HG03521 (cell line): ENCODE results near the gene DGKH.
A peak's percentile ranks its signal among the peaks of the same experiment; 100 is the strongest.
"Not testable (repeated sequence)": the region's sequence is repeated elsewhere in the genome, so short reads cannot be mapped to it uniquely, and the experiment has no call there.

Experiments
- ATAC-seq: cut with Tn5 transposase; IDR thresholded peaks from one replicate; pipeline ENCODE4 v1.9.1; 2021; ENCODE audit warnings: mild to moderate bottlenecking, moderate library complexity; ENCODE audit not compliant: unreplicated experiment

DGKH gene

GRCh38 chr13:42041011-42041683, 7.3 kb upstream of the DGKH start:
- ATAC-seq: peak; percentile 18

GRCh38 chr13:42041684-42042035, 6.8 kb upstream of the DGKH start:
- no peak for ATAC-seq

GRCh38 chr13:42043676-42044075, 4.8 kb upstream of the DGKH start:
- ATAC-seq: no peak

DNA sequence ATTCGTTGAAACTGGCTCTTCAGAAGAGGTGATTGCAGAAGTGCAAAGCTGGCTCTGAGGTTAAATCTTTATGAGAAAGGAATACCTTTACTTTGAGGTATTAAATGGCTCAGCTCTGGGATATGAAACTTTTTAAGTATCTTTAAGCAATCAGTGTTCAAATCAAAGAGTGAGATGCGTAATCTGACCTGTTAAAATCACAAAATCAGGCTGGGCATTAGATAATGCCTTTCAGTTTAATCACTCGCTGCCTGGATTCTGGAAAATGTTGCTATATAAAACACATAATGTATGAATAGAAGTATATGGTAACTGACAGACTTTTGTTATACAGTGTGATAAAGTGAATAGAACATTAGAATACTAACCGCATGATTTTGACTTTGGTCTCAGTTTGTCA, 2.0 kb upstream of the DGKH start:
- ATAC-seq: no peak

DNA sequence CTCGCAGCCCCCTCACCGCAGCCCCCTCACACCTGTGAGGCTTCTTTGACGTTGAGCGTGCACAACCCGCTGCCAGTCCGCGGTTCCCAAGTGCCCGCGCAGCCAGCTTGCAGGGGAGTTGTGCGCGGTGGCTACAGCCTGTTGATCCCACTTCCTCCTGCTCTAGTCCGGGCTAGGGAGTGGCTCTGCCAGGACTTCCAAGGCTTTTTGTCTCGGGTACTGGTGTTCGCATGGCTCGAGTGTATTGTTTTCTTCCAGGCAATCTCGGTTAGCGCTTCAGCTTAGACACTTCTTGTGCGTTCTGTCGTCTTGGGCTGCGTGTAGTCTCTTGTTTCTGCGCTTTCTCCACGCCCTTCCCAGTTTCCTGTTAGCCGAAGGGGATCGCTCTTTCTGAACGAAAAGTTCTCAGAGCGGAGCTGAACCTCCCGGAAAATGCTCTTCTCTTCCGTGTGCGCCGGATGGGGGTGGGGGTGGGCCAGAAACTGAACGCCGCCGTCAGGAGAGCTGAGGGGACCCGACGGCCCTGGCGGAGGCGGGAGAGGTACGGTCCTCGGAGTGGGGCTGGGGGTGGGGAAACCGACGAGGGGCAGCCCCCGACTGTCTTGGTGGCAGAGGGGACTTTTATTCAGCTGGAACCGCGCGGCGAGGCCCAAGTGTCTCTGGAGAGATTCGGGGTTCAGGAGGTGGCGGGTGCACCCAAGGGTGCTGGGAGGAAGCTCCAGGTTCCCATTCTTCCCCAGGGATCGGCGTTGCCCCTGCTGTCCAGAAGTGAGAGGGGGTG, 697 bp upstream of the DGKH start:
- peak; percentile 19 for ATAC-seq

DNA sequence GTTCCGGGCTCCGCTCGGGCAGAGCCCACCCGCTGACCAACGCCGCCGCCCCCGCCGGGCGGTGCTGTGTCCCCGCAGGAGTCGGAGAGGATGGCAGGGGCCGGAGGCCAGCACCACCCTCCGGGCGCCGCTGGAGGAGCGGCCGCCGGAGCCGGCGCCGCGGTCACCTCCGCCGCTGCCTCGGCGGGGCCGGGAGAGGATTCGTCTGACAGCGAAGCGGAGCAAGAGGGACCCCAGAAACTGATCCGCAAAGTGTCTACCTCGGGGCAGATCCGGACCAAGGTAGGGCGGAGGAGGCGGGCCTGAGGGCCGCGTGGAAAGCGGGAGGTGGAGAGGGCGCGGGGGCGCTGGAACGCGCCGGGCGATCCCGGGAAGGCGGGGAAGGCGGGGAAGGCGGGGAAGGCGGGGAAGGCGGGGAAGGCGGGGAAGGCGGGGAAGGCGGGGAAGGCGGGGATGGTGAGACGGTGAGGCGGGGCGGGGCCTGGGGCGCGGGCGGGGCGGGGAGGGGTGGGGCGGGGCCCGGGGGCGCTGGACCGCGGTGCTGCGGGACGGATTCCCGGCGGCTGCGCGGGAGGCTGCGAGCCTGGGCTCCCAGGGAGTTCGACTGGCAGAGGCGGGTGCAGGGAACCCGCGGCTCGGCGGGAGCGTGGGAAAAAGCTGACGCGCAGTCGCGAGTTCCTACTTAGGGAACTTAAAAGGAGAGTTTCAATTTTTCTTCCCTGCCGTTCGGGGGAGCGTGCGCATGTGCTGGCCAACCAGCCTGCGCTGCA, 421 bp downstream of the DGKH start:
- peak; percentile 45 for ATAC-seq

- no peak for ATAC-seq
Measured at GRCh38 chr13:42049454-42049813, 986 bp downstream of the DGKH start.

DNA sequence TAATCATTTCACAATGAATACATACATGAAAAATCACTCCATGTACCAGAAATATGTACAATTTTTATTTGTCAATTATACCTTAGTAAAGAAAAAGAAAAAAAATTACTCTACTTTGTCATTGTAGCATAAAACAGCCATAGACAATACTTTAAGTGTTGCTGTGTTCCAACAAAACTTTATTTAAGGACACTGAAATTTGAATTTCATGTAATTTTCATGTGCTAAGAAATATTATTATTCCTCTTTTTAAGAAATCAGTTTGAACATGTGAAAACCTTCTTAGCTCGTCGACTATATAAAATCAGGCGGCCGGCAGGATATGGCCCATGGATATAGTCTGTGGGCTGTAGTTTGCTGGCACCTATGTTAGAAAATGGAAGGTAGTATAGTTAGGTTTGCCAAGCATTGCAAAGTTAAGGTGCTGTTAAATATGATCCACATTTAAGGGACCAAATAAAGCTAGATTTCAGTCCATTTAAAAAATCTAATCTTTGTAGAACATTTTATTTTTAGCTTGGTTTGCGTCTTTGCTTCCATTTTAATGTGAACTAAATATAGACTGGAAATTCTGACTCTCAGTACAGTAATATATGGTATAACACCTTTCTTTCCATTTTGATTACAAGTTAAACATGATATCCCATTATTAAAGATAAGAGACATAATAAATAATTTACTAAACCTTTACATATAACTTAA, 6.5 kb downstream of the DGKH start:
- ATAC-seq: no peak

- no peak for ATAC-seq
Measured at GRCh38 chr13:42055500-42056085, 7.1 kb downstream of the DGKH start.

- no peak for ATAC-seq
Measured at GRCh38 chr13:42056146-42056545, 7.7 kb downstream of the DGKH start.

DNA sequence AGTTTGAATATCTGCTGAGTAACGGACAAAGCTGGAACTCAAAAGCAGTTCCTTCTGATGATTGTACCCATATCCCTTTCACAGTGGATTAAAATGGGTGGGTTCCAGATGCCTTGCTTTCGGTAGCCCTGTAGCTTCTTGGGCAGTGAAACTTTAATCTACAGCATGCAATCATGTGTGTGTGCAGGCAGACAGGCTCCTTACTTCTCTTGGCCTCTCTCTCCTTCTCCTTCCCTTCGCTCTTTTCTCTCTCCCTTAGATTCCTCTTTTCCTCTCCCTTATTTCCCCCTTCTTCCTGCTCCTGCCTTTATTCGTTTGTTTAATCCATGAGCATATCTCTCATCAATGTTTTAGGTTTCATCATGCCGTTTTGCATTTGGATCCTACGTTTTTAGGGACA, 8.1 kb downstream of the DGKH start:
- no peak for ATAC-seq

GRCh38 chr13:42057918-42058530, 9.6 kb downstream of the DGKH start:
- ATAC-seq: no peak

DNA sequence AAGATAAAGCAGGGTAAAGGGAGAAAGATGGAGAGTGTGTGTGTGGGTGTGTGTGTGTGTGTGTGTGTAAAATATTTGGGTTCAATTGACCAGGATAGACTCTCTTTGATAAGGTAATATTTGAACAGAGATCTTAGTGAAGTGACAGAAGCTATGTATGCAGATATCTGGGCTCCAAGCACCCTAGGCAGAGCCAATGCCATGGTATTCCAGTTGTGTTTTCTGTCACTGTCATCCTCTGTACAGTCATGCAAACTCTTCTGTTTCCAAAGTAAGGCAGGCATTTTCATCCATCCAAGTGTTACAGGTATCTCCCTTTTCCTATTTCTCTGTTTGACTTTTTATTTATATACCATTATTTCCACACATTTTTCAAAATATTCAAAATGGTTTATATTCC, 13.5 kb downstream of the DGKH start:
- ATAC-seq: no peak

DNA sequence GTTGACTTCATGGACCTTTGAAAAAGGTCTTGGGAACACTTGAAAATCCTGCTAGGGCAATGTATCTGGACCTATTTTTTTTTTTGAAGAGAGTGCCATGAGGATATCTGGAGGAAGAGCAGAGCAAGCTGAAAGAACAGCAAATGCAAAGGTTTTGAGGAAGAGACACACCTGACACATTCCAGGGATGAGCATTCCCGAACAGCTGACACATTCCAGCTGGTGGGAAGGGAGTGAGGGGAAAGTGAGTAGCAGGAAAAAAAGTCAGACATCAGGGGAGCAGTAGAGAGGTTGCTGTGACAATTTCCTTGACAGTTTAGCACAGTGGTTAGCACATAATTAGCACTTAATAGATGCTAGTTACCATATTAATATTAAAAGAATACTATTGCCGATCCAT, 14.7 kb downstream of the DGKH start:
- ATAC-seq: no peak

- no peak for ATAC-seq
Measured at GRCh38 chr13:42064259-42064658, 15.8 kb downstream of the DGKH start.

DNA sequence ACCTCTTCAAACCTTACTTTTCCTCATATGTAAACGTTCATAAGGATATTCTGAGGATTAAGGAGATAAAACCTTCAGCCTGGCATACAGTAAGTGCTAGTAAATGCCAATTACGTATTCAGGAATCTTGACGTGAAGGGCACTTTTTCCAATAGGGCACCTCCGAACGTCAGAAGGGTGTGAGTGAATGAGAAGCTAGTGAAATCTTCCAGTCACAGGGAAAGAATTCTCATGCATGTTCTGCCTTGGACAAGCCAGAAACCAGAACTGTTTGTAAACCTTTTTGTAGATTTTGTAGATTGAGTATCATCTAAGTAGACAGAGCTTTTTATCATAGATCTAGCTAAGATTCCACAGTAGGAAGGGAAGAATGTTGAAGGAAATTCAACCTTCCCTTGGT, 16.5 kb downstream of the DGKH start:
- no peak for ATAC-seq

DNA sequence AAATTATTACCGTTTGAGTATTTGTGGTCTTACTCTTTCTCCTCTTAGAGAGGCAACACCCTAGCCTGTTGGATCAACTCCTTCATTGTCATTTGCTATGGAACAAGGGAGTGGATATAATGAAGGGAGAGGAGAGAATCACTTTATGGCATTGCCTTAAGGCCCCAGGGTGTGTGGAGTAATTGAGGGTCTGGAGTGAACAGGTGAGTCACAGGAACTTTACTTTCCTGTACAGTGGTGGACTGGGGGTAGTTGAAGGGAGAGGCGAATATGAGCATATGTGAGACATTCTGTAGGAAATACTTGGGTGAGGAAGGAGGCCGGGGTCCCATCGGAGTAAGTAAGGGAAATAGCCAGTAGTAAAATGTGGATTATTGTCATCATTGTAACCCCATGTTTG, 17.0 kb downstream of the DGKH start:
- ATAC-seq: no peak

DNA sequence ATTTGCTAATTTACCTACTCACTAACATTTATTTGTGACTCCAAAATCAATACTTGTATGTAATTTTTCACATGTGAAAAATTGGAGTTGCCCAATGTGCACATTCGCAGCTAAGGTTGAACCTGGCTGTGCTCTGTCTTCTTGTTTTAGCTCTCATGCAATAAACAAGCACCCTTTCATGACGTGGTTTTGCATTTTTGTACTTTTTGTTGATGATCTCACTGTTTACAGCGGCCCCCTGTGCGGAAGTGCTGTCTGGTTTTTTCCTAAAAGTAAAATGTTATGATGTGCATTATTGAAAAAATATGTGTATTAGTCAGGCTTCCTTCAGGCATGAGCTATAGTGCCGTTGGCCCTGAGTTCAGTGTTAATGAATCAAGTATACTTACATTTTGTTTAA, 18.1 kb downstream of the DGKH start:
- ATAC-seq: no peak

- no peak for ATAC-seq
Measured at GRCh38 chr13:42068886-42069285, 20.4 kb downstream of the DGKH start.

DNA sequence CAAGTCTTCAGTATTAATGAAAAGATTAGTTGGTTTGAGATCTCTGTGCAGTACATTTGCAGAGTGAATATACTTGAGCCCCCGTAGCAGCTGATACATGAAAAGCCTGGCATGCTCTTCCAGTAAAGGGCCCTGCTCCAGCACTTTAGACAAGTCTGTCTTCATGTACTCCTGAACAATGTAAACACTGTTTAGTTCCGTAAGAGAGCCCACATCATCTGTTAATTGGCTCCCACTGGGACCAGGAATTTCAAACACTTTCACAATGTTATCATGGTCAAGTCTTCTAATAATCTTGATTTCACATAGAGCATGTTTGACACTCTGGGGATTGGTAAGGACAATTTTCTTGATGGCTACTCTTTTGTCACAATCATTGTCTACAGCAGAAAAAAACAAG, 22.2 kb downstream of the DGKH start:
- ATAC-seq: not testable (repeated sequence)

DNA sequence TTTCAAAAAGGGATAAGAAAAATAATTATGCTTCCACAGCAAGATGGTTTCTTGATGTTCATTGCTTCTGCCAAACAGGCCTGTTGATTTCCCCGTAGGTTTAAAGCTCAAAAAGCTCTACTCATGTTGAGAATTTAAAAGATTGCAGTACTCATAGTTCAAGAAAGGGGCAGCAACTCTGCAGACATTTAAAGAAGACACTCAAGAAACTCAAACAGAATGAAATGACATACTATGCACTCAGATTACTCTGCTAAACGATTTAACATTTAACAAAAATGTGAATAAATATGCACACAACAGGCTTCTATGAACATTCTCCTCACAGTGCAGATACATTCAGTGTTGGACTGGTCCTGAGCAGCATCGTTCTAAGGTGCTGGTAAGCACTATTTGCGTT, 22.7 kb downstream of the DGKH start:
- not testable (repeated sequence) for ATAC-seq
